GM23338 (cell line): ENCODE measurements around the gene SARS2. TPM values are rescaled to one million over a fixed set of nuclear protein-coding genes. Genes with fewer than 3 reads are reported as not detected.

ENCODE experiments used
- ATAC-seq: fragments of 200-7000 bp; cut with Tn5 transposase; 3 replicates; pipeline ENCODE4 v1.9.1; 2020
- DNase-seq: peaks from one replicate; pipeline ENCODE4 v3.0.0-alpha.2; 2015; ENCODE audit warnings: low spot score
- H2AFZ ChIP-seq: fragments of 200-600 bp; sonication (generic); 2 replicates; pipeline ENCODE4 v1.8.0; 2016; ENCODE audit warnings: antibody characterized with exemption, mild to moderate bottlenecking, moderate library complexity
- H3F3A ChIP-seq: fragments of 200-600 bp; sonication (generic); replicated peaks from 2 replicates; pipeline ENCODE4 v1.8.0; 2017; ENCODE audit warnings: antibody characterized with exemption, mixed run types, low read depth
- H3K27ac ChIP-seq: fragments of 200-600 bp; sonication (generic); 2 replicates; pipeline ENCODE4 v1.6.1; 2016; ENCODE audit warnings: low read depth
- H3K27me3 ChIP-seq: fragments of 200-600 bp; sonication (generic); 2 replicates; pipeline ENCODE4 v1.8.0; 2016; ENCODE audit warnings: mild to moderate bottlenecking, mixed run types, moderate library complexity; ENCODE audit not compliant: insufficient read depth
- H3K36me3 ChIP-seq: fragments of 200-600 bp; sonication (generic); 2 replicates; pipeline ENCODE4 v1.8.0; 2016; ENCODE audit warnings: mild to moderate bottlenecking; ENCODE audit not compliant: insufficient read depth
- H3K4me1 ChIP-seq: fragments of 200-600 bp; sonication (generic); 2 replicates; pipeline ENCODE4 v1.8.0; 2016; ENCODE audit warnings: mild to moderate bottlenecking, moderate library complexity; ENCODE audit not compliant: insufficient read depth
- H3K4me2 ChIP-seq: fragments of 200-600 bp; sonication (generic); 2 replicates; pipeline ENCODE4 v1.7.1; 2017; ENCODE audit warnings: mixed run types
- H3K4me3 ChIP-seq: fragments of 200-600 bp; sonication (generic); 2 replicates; pipeline ENCODE4 v1.6.1; 2016; ENCODE audit warnings: mixed run types
- H3K79me2 ChIP-seq: fragments of 200-600 bp; sonication (generic); replicated peaks from 2 replicates; pipeline ENCODE4 v1.8.0; 2017; ENCODE audit warnings: mild to moderate bottlenecking; ENCODE audit not compliant: insufficient read depth
- H3K9me2 ChIP-seq: fragments of 200-600 bp; sonication (generic); 2 replicates; pipeline ENCODE4 v1.8.0; 2017; ENCODE audit not compliant: insufficient read depth
- H4K20me1 ChIP-seq: fragments of 200-600 bp; sonication (generic); replicated peaks from 2 replicates; pipeline ENCODE4 v1.8.0; 2017; ENCODE audit warnings: mild to moderate bottlenecking; ENCODE audit not compliant: insufficient read depth
- H3K27ac Mint-ChIP-seq: 2 replicates; pipeline ENCODE4 v1.8.0; 2020; ENCODE audit warnings: inconsistent platforms, mild to moderate bottlenecking, moderate library complexity, mixed read lengths
- H3K27me3 Mint-ChIP-seq: 3 replicates; pipeline ENCODE4 v1.8.0; 2022; ENCODE audit warnings: low read depth, mild to moderate bottlenecking, moderate library complexity, mixed read lengths, inconsistent platforms; ENCODE audit not compliant: insufficient read depth, poor library complexity
- H3K36me3 Mint-ChIP-seq: 3 replicates; pipeline ENCODE4 v1.8.0; 2021; ENCODE audit warnings: low read depth, mild to moderate bottlenecking, inconsistent platforms, moderate library complexity, mixed read lengths
- H3K4me1 Mint-ChIP-seq: 3 replicates; pipeline ENCODE4 v1.8.0; 2020; ENCODE audit warnings: mild to moderate bottlenecking, inconsistent platforms, mixed read lengths
- H3K4me3 Mint-ChIP-seq: 3 replicates; pipeline ENCODE4 v1.8.0; 2021; ENCODE audit warnings: moderate library complexity, mild to moderate bottlenecking, inconsistent platforms, mixed read lengths
- H3K9me3 Mint-ChIP-seq: 3 replicates; pipeline ENCODE4 v1.8.0; 2020; ENCODE audit warnings: moderate library complexity, mild to moderate bottlenecking, inconsistent platforms, mixed read lengths
- CREB1 ChIP-seq: fragments of 250-450 bp; sonication (Bioruptor Pico); IDR thresholded peaks from 2 replicates; pipeline ENCODE4 v1.5.0; 2020; ENCODE audit warnings: low read depth, mild to moderate bottlenecking, moderate library complexity
- EZH2 ChIP-seq: fragments of 200-600 bp; sonication (generic); IDR thresholded peaks from one replicate; pipeline ENCODE4 v1.8.0; 2017; ENCODE audit warnings: antibody characterized with exemption, mild to moderate bottlenecking, low read depth; ENCODE audit not compliant: unreplicated experiment
- EZH2phosphoT487 ChIP-seq: fragments of 200-600 bp; sonication (generic); IDR thresholded peaks from one replicate; pipeline ENCODE4 v1.8.1; 2018; ENCODE audit warnings: antibody characterized with exemption; ENCODE audit not compliant: unreplicated experiment
- JUNB ChIP-seq: IDR thresholded peaks from one replicate; pipeline ENCODE4 v1.6.1; 2016; ENCODE audit warnings: antibody characterized with exemption; ENCODE audit not compliant: unreplicated experiment
- NANOG ChIP-seq: IDR thresholded peaks from 2 replicates; pipeline ENCODE4 v1.6.1; 2016; ENCODE audit warnings: antibody characterized with exemption, borderline replicate concordance
- POLR2AphosphoS5 ChIP-seq: IDR thresholded peaks from 2 replicates; pipeline ENCODE4 v1.6.1; 2016; ENCODE audit warnings: antibody characterized with exemption, low read depth
- STAT1 ChIP-seq: IDR thresholded peaks from one replicate; pipeline ENCODE4 v1.6.1; 2016; ENCODE audit warnings: antibody characterized with exemption; ENCODE audit not compliant: unreplicated experiment
- ZNF114 ChIP-seq: fragments of 250-450 bp; sonication (Bioruptor Pico); IDR thresholded peaks from 2 replicates; pipeline ENCODE4 v1.5.0; 2020; ENCODE audit warnings: mild to moderate bottlenecking, moderate library complexity
- ZNF331 ChIP-seq: fragments of 250-450 bp; sonication (Bioruptor Pico); IDR thresholded peaks from 2 replicates; pipeline ENCODE4 v1.5.0; 2020; ENCODE audit warnings: low read depth, mild to moderate bottlenecking, moderate library complexity
- polyA plus RNA-seq: library from polyadenylated mRNA; unstranded; fragments of >200 nt; fragmentation: Nextera tagmentation; extraction: Ambion mirVana; gene quantifications from 2 replicates; pipeline ENCODE4 v1.2.1, GENCODE V29; 2016
- total RNA-seq: library from RNA; depleted of rRNA; stranded (reverse); fragments of >200 nt; shearing (Covaris generic); gene quantifications from 2 replicates; pipeline ENCODE4 v1.2.3, GENCODE V29; 2014
- TF ChIP-seq, protein P1 (sequence below), 2 experiments: fragments of 200-600 bp in 1 of 2; sonication (generic) in 1 of 2; conservative IDR thresholded peaks; 2 replicates each; pipeline versions ENCODE4 v1.5.1 to v1.6.1; 2016 to 2017; ENCODE audit warnings: antibody characterized with exemption in 2 of 2, low read depth in 2 of 2, mild to moderate bottlenecking in 2 of 2, moderate library complexity in 1 of 2
- TF ChIP-seq, protein P2 (sequence below): IDR thresholded peaks from 2 replicates; pipeline ENCODE4 v1.6.1; 2016; ENCODE audit warnings: antibody characterized with exemption
- TF ChIP-seq, protein P3 (sequence below): IDR thresholded peaks from one replicate; pipeline ENCODE4 v1.6.1; 2018; ENCODE audit warnings: antibody characterized with exemption; ENCODE audit not compliant: unreplicated experiment
- TF ChIP-seq, protein P4 (sequence below): fragments of 250-450 bp; sonication (Bioruptor Pico); IDR thresholded peaks from 2 replicates; pipeline ENCODE4 v1.5.0; 2020; ENCODE audit warnings: mild to moderate bottlenecking, moderate library complexity

SARS2 gene
- total and polyA plus RNA-seq, 2 experiments from 2014 or later: 70.6 to 75.7 TPM

DNA sequence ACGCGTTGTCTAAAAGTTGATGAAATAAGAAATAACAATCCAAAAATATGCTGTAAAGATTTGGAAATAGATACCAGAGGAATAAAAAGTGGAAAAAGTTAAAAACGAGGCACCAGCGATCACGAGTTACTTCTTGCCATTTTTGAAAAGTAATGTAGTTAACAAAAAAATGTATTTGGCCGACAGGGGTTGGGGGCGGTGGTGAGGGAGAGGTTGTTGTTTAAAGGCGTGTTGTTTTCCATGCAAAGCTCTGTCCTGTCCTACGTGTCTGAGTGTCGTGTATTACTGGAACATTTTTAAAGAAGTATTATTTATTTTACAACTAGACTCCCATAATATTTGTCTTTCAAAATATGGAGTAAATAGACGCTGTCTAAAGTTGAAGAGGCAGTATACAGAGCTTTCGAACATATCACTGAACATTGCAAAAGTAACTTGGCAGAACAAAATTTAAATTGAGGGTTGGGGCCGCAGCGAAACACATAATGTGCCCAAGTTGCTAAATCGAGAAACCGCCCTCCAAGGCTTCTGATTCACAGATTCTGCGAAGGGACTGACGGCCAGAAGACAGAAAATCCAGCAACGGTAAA lies 44.2 kb upstream of the SARS2 start:
- TF ChIP-seq EZH2 (no peak), POLR2AphosphoS5 (no peak), ZNF331 (no peak), ZNF114 (no peak), NANOG (no peak), JUNB (no peak), CREB1 (no peak), STAT1 (no peak), EZH2phosphoT487 (no peak)
- TF ChIP-seq, protein P1, sequence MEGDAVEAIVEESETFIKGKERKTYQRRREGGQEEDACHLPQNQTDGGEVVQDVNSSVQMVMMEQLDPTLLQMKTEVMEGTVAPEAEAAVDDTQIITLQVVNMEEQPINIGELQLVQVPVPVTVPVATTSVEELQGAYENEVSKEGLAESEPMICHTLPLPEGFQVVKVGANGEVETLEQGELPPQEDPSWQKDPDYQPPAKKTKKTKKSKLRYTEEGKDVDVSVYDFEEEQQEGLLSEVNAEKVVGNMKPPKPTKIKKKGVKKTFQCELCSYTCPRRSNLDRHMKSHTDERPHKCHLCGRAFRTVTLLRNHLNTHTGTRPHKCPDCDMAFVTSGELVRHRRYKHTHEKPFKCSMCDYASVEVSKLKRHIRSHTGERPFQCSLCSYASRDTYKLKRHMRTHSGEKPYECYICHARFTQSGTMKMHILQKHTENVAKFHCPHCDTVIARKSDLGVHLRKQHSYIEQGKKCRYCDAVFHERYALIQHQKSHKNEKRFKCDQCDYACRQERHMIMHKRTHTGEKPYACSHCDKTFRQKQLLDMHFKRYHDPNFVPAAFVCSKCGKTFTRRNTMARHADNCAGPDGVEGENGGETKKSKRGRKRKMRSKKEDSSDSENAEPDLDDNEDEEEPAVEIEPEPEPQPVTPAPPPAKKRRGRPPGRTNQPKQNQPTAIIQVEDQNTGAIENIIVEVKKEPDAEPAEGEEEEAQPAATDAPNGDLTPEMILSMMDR (conservative IDR thresholded peaks at IDR 0.05; ENCODE audit: low read depth in 2 of 2): no peak
- TF ChIP-seq, protein P2, sequence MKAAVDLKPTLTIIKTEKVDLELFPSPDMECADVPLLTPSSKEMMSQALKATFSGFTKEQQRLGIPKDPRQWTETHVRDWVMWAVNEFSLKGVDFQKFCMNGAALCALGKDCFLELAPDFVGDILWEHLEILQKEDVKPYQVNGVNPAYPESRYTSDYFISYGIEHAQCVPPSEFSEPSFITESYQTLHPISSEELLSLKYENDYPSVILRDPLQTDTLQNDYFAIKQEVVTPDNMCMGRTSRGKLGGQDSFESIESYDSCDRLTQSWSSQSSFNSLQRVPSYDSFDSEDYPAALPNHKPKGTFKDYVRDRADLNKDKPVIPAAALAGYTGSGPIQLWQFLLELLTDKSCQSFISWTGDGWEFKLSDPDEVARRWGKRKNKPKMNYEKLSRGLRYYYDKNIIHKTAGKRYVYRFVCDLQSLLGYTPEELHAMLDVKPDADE: no peak
- TF ChIP-seq, protein P3, sequence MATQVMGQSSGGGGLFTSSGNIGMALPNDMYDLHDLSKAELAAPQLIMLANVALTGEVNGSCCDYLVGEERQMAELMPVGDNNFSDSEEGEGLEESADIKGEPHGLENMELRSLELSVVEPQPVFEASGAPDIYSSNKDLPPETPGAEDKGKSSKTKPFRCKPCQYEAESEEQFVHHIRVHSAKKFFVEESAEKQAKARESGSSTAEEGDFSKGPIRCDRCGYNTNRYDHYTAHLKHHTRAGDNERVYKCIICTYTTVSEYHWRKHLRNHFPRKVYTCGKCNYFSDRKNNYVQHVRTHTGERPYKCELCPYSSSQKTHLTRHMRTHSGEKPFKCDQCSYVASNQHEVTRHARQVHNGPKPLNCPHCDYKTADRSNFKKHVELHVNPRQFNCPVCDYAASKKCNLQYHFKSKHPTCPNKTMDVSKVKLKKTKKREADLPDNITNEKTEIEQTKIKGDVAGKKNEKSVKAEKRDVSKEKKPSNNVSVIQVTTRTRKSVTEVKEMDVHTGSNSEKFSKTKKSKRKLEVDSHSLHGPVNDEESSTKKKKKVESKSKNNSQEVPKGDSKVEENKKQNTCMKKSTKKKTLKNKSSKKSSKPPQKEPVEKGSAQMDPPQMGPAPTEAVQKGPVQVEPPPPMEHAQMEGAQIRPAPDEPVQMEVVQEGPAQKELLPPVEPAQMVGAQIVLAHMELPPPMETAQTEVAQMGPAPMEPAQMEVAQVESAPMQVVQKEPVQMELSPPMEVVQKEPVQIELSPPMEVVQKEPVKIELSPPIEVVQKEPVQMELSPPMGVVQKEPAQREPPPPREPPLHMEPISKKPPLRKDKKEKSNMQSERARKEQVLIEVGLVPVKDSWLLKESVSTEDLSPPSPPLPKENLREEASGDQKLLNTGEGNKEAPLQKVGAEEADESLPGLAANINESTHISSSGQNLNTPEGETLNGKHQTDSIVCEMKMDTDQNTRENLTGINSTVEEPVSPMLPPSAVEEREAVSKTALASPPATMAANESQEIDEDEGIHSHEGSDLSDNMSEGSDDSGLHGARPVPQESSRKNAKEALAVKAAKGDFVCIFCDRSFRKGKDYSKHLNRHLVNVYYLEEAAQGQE: no peak
- TF ChIP-seq, protein P4, sequence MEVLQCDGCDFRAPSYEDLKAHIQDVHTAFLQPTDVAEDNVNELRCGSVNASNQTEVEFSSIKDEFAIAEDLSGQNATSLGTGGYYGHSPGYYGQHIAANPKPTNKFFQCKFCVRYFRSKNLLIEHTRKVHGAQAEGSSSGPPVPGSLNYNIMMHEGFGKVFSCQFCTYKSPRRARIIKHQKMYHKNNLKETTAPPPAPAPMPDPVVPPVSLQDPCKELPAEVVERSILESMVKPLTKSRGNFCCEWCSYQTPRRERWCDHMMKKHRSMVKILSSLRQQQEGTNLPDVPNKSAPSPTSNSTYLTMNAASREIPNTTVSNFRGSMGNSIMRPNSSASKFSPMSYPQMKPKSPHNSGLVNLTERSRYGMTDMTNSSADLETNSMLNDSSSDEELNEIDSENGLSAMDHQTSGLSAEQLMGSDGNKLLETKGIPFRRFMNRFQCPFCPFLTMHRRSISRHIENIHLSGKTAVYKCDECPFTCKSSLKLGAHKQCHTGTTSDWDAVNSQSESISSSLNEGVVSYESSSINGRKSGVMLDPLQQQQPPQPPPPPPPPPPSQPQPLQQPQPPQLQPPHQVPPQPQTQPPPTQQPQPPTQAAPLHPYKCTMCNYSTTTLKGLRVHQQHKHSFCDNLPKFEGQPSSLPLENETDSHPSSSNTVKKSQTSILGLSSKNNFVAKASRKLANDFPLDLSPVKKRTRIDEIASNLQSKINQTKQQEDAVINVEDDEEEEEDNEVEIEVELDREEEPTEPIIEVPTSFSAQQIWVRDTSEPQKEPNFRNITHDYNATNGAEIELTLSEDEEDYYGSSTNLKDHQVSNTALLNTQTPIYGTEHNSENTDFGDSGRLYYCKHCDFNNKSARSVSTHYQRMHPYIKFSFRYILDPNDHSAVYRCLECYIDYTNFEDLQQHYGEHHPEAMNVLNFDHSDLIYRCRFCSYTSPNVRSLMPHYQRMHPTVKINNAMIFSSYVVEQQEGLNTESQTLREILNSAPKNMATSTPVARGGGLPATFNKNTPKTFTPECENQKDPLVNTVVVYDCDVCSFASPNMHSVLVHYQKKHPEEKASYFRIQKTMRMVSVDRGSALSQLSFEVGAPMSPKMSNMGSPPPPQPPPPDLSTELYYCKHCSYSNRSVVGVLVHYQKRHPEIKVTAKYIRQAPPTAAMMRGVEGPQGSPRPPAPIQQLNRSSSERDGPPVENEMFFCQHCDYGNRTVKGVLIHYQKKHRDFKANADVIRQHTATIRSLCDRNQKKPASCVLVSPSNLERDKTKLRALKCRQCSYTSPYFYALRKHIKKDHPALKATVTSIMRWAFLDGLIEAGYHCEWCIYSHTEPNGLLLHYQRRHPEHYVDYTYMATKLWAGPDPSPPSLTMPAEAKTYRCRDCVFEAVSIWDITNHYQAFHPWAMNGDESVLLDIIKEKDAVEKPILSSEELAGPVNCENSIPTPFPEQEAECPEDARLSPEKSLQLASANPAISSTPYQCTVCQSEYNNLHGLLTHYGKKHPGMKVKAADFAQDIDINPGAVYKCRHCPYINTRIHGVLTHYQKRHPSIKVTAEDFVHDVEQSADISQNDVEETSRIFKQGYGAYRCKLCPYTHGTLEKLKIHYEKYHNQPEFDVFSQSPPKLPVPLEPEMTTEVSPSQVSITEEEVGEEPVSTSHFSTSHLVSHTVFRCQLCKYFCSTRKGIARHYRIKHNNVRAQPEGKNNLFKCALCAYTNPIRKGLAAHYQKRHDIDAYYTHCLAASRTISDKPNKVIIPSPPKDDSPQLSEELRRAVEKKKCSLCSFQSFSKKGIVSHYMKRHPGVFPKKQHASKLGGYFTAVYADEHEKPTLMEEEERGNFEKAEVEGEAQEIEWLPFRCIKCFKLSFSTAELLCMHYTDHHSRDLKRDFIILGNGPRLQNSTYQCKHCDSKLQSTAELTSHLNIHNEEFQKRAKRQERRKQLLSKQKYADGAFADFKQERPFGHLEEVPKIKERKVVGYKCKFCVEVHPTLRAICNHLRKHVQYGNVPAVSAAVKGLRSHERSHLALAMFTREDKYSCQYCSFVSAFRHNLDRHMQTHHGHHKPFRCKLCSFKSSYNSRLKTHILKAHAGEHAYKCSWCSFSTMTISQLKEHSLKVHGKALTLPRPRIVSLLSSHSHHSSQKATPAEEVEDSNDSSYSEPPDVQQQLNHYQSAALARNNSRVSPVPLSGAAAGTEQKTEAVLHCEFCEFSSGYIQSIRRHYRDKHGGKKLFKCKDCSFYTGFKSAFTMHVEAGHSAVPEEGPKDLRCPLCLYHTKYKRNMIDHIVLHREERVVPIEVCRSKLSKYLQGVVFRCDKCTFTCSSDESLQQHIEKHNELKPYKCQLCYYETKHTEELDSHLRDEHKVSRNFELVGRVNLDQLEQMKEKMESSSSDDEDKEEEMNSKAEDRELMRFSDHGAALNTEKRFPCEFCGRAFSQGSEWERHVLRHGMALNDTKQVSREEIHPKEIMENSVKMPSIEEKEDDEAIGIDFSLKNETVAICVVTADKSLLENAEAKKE (CRISPR knock-in tag): no peak
- Histone ChIP-seq H4K20me1 (no peaks in the 10 kb centered on the region; the same call in 1 of the 2 replicates), H3K27ac (0 out of 2 replicates have a peak overlapping the region, but pooled peaks have one; percentile 5), H3F3A (0 out of 2 replicates have a peak, but pooled peaks cover 5% of the 10 kb centered on the region), H3K79me2 (peaks cover 26% of the 10 kb centered on the region), H3K27me3 (no peaks in the 10 kb centered on the region), H3K9me2 (no peaks in the 10 kb centered on the region; the same call in 1 of the 2 replicates), H3K4me2 (peak overlapping the region; percentile 77), H2AFZ (peak overlapping the region; percentile 96), H3K4me1 (peaks cover 9% of the 10 kb centered on the region), H3K4me3 (peak overlapping the region; percentile 54), H3K36me3 (no peaks in the 10 kb centered on the region)
- Mint-ChIP-seq H3K27ac (peak overlapping the region; percentile 82; the same call in 1 of the 2 replicates), H3K9me3 (peaks cover 7% of the 10 kb centered on the region), H3K27me3 (peaks cover 13% of the 10 kb centered on the region), H3K4me1 (peaks cover 11% of the 10 kb centered on the region), H3K4me3 (peak overlapping the region; percentile 93), H3K36me3 (peaks cover 13% of the 10 kb centered on the region)
- DNase-seq (no peak), ATAC-seq (no peak)
